ENCODE results near the gene OPCML.

OPCML gene

DNA sequence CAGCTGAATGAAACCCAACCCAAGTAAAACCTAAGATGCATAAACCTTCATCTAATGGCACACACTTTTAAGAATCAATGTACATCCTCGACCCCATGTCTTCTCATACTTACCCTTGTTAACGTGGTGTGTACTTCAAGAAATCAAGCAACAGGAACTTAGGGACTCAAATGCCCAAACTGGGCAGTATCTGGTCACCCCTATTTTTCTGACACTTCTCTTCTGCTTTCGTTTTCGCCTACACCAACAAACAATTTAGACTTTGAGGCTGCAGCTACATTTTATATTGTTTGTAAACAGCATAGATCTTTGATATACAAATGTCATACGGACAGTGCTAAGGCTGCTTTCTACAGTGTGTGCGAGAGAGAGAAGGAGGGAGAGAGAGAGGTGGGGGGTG is 1117.8 kb downstream of the OPCML start:
- TF ChIP-seq CTCF (IDR thresholded peaks at IDR 0.05; ENCODE audit: unreplicated experiment in 3 of 3), result no peak
- H3K36me3 Mint-ChIP-seq (ENCODE audit: low read depth), result peaks cover 4% of the 10 kb centered on the region
- H3K4me1 Mint-ChIP-seq, result no peaks in the 10 kb centered on the region
- no peak overlapping the region for H3K4me3 Mint-ChIP-seq
- peaks cover 23% of the 10 kb centered on the region for H3K27me3 Mint-ChIP-seq (ENCODE audit: low read depth)
- H3K27ac Mint-ChIP-seq, result no peak overlapping the region
- no peaks in the 10 kb centered on the region for H3K9me3 Mint-ChIP-seq

DNA sequence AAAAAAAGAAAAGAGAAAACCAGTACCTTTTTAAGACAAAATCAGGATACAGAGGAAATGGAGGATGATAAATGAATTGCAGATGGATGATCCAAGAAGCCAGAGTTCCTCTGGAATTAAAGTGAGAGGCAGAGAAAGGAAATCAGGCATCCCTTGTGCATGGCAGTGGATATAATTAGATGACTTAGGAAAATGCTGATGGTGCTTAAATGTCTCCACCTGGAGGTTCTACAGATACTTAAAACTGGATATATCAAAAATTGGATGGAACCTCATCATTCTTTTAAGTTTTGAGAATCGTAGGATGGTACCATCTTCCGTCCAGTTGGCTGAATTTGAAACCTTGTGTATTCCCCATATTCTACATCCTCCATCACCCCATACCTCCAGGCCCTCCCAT is 1121.9 kb downstream of the OPCML start:
- H3K36me3 Mint-ChIP-seq (ENCODE audit: low read depth), result no peaks in the 10 kb centered on the region
- H3K4me1 Mint-ChIP-seq, result no peaks in the 10 kb centered on the region
- H3K27me3 Mint-ChIP-seq (ENCODE audit: low read depth), result peaks cover 28% of the 10 kb centered on the region
- no peaks in the 10 kb centered on the region for H3K9me3 Mint-ChIP-seq
- no peak overlapping the region for H3K4me3 Mint-ChIP-seq
- no peak for TF ChIP-seq CTCF (IDR thresholded peaks at IDR 0.05; ENCODE audit: unreplicated experiment in 3 of 3)
- H3K27ac Mint-ChIP-seq, result no peak overlapping the region

GRCh38 chr11:132409573-132410355 is 1122.5 kb downstream of the OPCML start:
- Mint-ChIP-seq H3K9me3 (no peaks in the 10 kb centered on the region), H3K4me3 (no peak overlapping the region), H3K27me3 (ENCODE audit: low read depth) (peaks cover 28% of the 10 kb centered on the region), H3K36me3 (ENCODE audit: low read depth) (no peaks in the 10 kb centered on the region), H3K4me1 (no peaks in the 10 kb centered on the region), H3K27ac (no peak overlapping the region)
- TF ChIP-seq CTCF (IDR thresholded peaks at IDR 0.05; ENCODE audit: unreplicated experiment in 3 of 3), result no peak

DNA sequence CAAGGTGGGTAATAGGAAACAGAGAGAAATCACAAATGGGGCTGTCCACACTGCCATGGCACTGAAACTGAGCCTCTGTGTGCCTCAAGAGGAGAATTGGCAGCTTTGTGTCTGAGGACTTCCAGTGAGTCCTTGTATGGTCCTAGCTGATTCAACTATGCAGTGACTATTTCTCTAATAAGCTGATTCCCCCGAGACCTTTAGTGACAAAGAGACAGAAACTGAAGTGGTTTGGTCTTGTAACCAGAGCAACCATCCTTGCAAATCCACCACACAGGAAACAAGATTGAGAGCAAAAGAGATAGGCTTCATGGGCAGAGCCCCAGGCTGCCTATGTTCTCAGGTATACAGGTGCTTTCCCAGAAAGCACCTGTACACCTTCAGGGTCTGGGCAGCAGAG is 1123.4 kb downstream of the OPCML start:
- H3K4me3 Mint-ChIP-seq, result no peak overlapping the region
- no peak for TF ChIP-seq CTCF (IDR thresholded peaks at IDR 0.05; ENCODE audit: unreplicated experiment in 3 of 3)
- H3K4me1 Mint-ChIP-seq, result no peaks in the 10 kb centered on the region

GRCh38 chr11:132405728-132406127 is 1126.6 kb downstream of the OPCML start:
- Mint-ChIP-seq H3K27me3 (ENCODE audit: low read depth) (peaks cover 11% of the 10 kb centered on the region), H3K27ac (no peak overlapping the region), H3K36me3 (ENCODE audit: low read depth) (no peaks in the 10 kb centered on the region), H3K9me3 (no peaks in the 10 kb centered on the region), H3K4me3 (no peak overlapping the region), H3K4me1 (peaks cover 5% of the 10 kb centered on the region)
- no peak for TF ChIP-seq CTCF (IDR thresholded peaks at IDR 0.05; ENCODE audit: unreplicated experiment in 3 of 3)

More for the DNA sequence above, 1123.4 kb downstream of the OPCML start:
- Mint-ChIP-seq H3K27ac (no peak overlapping the region), H3K36me3 (ENCODE audit: low read depth) (no peaks in the 10 kb centered on the region), H3K9me3 (no peaks in the 10 kb centered on the region), H3K27me3 (ENCODE audit: low read depth) (peaks cover 24% of the 10 kb centered on the region)

- Mint-ChIP-seq H3K27ac (no peak overlapping the region), H3K27me3 (ENCODE audit: low read depth) (peaks cover 4% of the 10 kb centered on the region), H3K9me3 (peaks cover 4% of the 10 kb centered on the region), H3K4me3 (no peak overlapping the region), H3K36me3 (ENCODE audit: low read depth) (no peaks in the 10 kb centered on the region), H3K4me1 (peaks cover 5% of the 10 kb centered on the region)
- TF ChIP-seq CTCF (IDR thresholded peaks at IDR 0.05; ENCODE audit: unreplicated experiment in 3 of 3), result peak; percentile 57 to 64 (median 64)
Observed at GRCh38 chr11:132402071-132402684, 1130.1 kb downstream of the OPCML start.
